Brain microvascular endothelial cell (primary cell): ENCODE measurements around the gene SLC12A9.
A peak's percentile ranks its signal among the peaks of the same experiment; 100 is the strongest.

Experiments
- DNase-seq: peaks from one replicate; pipeline ENCODE4 v3.0.0-alpha.2; 2020
- H3K27ac ChIP-seq: fragments of 250-450 bp; sonication (Bioruptor Pico); 2 replicates; pipeline ENCODE4 v1.5.1; 2020; ENCODE audit warnings: mild to moderate bottlenecking, moderate library complexity
- H3K27me3 ChIP-seq: fragments of 250-450 bp; sonication (Bioruptor Pico); replicated peaks from 2 replicates; pipeline ENCODE4 v1.5.1; 2020; ENCODE audit warnings: mild to moderate bottlenecking
- H3K36me3 ChIP-seq: fragments of 250-450 bp; sonication (Bioruptor Pico); replicated peaks from 2 replicates; pipeline ENCODE4 v1.5.1; 2020; ENCODE audit warnings: mild to moderate bottlenecking
- H3K4me3 ChIP-seq: 2 replicates; pipeline ENCODE4 v1.5.1; 2011; ENCODE audit warnings: low read depth, mild to moderate bottlenecking, control low read depth, low read length, moderate library complexity
- CTCF ChIP-seq: IDR thresholded peaks from 2 replicates; pipeline ENCODE4 v1.5.1; 2011; ENCODE audit warnings: low read depth, mild to moderate bottlenecking, moderate library complexity, low read length, control low read depth, inconsistent platforms; ENCODE audit errors: missing control alignments
- in situ Hi-C: cut with HindIII; loops from 2 replicates; pipeline ENCODE4 v1.10.0; 2017; ENCODE audit warnings: low sequenced_read_pairs, low pct_ligation_motif_present

Gene SLC12A9

GRCh38 chr7:100836812-100837098 is 15.8 kb upstream of the SLC12A9 start:
- in situ Hi-C loops = loop anchor here (25.0 kb wide), 1 partner anchor 124 kb away; the partner anchor contains the start of genes EPO and POP7
- TF ChIP-seq CTCF = no peak
- Histone ChIP-seq H3K4me3 (no peak overlapping the region), H3K36me3 (no peaks in the 10 kb centered on the region), H3K27me3 (no peaks in the 10 kb centered on the region), H3K27ac (no peak overlapping the region)
- no peak for DNase-seq

- in situ Hi-C loops = loop anchor here (25.0 kb wide), 1 partner anchor 125 kb away; the partner anchor contains the start of genes EPO and POP7
- peak; percentile 88 for DNase-seq
- Histone ChIP-seq H3K27ac (peak overlapping the region; percentile 47), H3K27me3 (no peaks in the 10 kb centered on the region), H3K4me3 (peak overlapping the region; percentile 47), H3K36me3 (no peaks in the 10 kb centered on the region)
- no peak for TF ChIP-seq CTCF
Observed at GRCh38 chr7:100837099-100837836, 15.2 kb upstream of the SLC12A9 start.

GRCh38 chr7:100839361-100839760 is 13.2 kb upstream of the SLC12A9 start:
- TF ChIP-seq CTCF = no peak
- Histone ChIP-seq H3K4me3 (no peak overlapping the region), H3K27me3 (no peaks in the 10 kb centered on the region), H3K27ac (no peak overlapping the region), H3K36me3 (no peaks in the 10 kb centered on the region)
- in situ Hi-C loops = loop anchor here (25.0 kb wide), 1 partner anchor 127 kb away; the partner anchor contains the start of genes EPO and POP7
- no peak for DNase-seq

- TF ChIP-seq CTCF = no peak
- H3K36me3 ChIP-seq = no peaks in the 10 kb centered on the region
- H3K27me3 ChIP-seq = no peaks in the 10 kb centered on the region
- H3K4me3 ChIP-seq = no peak overlapping the region
- H3K27ac ChIP-seq = no peak overlapping the region
- in situ Hi-C loops = loop anchor here (25.0 kb wide), 1 partner anchor 128 kb away; the partner anchor contains the start of genes EPO and POP7
- no peak for DNase-seq
Observed at GRCh38 chr7:100840470-100841100, 11.9 kb upstream of the SLC12A9 start.

DNA sequence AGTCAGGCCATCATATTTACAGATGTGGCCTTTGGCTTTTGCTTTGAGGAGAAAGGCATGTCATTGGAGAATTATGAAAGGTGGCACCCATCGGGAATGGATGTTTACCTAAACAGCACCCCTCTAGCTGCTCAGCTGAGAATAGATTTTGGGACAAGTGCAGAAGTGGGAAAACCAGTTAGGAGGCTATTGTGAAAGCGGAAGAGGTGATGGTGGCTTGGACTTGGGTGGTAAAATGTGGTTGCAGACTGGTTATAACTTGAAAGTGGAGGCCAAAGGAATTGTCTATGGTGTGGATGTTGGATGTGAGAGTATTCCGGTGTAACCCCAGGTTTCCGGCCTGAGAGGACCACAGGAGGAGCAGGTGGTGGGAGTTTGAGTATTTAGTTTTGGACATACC is 5.2 kb upstream of the SLC12A9 start:
- H3K27me3 ChIP-seq = no peaks in the 10 kb centered on the region
- TF ChIP-seq CTCF = no peak
- no peak for DNase-seq
- no peaks in the 10 kb centered on the region for H3K36me3 ChIP-seq
- no peak overlapping the region for H3K27ac ChIP-seq
- in situ Hi-C loops = loop anchor here (25.0 kb wide), 1 partner anchor 135 kb away; the partner anchor contains the start of genes EPO and POP7
- H3K4me3 ChIP-seq = no peak overlapping the region
